GM21360 (cell line): ENCODE measurements around the gene MCRIP2.
"Not testable (repeated sequence)": the region's sequence is repeated elsewhere in the genome, so short reads cannot be mapped to it uniquely, and the experiment has no call there.

Experiments
- ATAC-seq: cut with Tn5 transposase; IDR thresholded peaks from one replicate; pipeline ENCODE4 v1.9.1; 2021; ENCODE audit warnings: mild to moderate bottlenecking, moderate library complexity; ENCODE audit not compliant: unreplicated experiment

MCRIP2 gene, protein sequence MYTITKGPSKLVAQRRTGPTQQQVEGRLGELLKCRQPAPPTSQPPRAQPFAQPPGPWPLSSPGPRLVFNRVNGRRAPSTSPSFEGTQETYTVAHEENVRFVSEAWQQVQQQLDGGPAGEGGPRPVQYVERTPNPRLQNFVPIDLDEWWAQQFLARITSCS

DNA sequence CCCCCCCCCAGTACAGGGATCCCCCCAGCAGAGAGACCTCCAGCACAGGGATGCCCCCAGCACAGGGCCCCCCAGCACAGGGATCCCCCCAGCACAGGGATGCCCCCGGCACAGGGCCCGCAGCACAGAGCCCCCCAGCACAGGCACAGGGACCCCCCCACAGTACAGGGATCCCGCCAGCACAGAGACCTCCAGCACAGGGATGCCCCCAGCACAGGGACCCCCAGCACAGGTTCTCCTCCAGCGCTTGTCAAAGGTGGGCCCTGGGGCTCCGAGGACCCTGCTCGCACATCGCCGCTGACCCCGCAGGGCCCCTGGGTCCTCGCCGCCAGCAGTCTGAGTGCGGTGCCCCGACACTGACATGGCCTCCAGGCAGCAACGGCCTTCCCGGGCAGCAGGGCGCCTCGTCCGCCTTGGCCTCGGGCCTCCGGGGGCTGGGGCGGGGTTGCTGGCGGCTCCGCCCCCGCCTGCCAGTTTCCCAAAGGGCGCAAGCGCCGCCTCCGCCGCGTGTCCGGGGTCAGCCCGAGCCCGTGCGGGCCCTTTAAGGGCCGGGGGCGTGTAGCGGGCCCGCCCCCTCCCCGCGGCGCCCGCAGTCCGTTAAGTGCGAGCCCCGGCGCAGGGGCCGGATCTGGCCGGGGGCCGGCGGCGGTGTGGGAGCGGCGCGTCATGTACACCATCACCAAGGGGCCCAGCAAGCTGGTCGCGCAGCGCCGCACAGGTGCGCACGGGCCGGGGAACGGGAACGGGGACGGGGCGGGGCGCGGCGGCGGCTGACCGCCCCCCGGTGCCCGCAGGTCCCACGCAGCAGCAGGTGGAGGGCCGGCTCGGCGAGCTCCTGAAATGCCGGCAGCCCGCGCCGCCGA is at the start of gene MCRIP2:
Gene MCRIP2 (plus strand): TSS at position 503 of the 863 bp plus-strand sequence. CDS start 164 bp downstream, at position 667.
- peak; percentile 35 for ATAC-seq

DNA sequence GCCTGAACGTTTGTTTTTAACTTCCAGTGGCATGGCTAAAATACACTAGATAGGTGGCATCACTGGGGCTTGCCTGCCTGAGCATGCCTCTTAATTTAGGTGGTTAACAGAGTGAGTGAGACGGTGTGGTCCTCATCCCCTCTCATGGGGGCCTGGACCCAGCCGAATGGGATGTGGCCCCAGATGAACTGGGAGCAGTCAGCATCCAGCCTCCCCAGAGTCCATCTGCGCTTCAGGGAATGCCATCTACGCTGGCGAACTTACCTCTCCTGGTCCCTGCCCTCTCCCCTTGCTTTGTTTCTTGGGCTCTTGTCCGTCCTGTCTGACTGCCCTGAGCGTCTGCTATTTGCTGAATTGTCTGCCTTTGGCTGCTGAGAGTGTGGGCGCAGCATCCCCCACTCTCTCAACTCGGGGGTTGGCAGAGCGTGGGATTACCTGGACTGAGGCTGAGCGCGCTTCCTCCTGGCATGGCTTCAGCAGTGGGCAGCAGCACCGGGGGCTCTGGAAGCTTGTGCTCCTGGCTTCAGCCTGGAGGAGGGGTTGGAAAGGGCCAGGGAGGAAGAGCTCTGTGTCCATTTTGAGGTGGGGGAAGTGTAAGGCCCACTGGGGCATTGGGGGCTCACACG is 49.6 kb upstream of the MCRIP2 start:
- ATAC-seq, result no peak

DNA sequence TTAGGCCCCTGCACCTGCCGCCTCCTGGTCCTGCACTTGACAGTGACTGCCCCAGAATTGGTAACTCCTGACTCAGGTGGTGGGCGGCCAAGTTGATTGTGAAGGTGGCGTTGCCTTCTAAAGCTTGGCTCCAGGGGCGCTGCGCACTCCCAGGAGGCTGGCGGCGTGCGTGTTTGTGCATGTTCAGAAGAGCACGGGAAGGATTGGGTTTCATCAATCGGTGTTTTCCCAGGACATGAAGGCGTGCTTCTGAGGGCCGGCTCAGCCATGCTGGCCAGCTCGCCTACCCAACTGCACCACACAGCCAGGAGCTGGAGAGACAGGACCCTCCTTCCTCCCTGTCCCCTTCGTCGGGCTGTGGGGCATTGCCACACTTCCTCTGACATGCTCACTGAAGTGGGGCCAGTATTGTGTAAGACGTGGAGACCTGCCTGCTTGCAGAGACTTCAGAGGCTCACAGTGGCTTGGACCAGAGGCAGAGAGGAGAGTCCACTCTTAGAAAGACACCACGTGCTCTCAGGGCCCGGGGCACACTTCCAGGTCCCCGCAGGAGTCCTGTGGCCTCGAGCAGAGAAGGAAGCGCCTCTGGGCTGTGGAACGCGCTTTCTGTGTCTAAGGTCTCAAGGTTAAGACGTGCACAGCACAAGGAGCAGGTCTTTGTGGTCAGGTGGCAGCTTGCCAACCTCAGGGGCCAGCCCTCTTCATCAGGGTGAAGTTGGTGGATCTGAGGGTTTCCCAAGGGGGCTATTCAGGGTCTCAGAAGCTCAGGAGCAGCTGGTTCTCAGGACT is 48.9 kb upstream of the MCRIP2 start:
- no peak for ATAC-seq

DNA sequence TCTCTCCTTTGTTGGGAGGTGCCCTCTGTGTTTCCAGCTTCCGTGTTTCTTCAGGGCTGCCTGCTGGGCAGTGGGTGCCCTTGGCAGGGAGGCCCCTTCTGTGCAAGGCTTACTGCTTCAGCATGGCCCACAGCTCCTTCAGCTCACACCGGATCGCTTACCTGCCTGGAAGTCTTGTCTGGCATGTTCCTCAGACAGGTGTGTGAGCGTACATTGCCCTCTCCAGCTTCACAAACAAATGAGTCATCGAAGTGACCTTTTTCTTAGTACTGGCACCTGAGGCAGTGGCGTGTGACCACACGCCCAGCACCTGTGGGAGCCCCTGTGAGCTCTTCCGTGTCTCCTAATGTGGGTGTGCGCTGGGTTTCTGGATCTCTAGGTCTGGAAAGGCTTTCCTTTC is 48.2 kb upstream of the MCRIP2 start:
- ATAC-seq, result no peak

DNA sequence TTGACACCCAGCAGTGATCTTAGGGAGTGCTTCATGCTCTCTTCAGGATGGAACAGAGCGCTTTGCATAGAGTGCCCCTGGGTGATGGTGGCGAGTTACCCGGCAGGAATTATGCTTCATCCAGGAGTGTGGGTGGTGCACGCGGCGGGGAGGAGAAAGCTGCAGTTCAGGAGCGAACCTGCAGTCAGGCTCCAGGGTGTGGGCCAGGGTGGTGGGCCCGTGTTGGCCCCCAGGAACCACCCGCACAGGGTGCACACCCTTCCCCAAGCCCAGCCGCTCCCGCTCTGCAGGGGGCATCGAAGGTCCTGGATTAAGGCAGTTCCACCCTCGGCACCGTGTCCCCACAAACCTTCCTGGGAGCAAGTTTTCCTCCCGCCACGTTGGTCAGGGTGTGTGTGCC is 47.8 kb upstream of the MCRIP2 start:
- ATAC-seq, result no peak

DNA sequence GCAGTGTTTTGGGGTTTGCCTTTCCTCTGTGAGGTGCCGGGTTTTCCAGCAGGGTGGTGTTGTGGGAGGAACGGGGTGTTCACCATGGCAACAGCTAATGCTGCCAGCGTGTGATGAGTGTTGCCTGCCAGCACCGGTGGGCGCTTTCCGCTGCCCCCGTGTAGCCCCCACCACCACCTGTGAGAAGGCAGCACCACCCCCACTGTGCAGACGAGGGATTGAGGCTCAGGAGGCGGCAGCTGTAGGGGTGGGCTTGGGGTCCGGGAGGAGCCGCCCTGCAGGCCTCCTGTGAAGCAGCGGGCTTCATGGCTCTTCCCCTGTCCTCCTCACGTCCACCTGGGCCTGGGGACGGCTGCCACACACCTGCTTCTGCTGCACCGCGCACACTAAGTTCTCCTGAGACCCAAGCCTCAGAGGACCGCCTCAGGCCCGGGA is 46.5 kb upstream of the MCRIP2 start:
- no peak for ATAC-seq

DNA sequence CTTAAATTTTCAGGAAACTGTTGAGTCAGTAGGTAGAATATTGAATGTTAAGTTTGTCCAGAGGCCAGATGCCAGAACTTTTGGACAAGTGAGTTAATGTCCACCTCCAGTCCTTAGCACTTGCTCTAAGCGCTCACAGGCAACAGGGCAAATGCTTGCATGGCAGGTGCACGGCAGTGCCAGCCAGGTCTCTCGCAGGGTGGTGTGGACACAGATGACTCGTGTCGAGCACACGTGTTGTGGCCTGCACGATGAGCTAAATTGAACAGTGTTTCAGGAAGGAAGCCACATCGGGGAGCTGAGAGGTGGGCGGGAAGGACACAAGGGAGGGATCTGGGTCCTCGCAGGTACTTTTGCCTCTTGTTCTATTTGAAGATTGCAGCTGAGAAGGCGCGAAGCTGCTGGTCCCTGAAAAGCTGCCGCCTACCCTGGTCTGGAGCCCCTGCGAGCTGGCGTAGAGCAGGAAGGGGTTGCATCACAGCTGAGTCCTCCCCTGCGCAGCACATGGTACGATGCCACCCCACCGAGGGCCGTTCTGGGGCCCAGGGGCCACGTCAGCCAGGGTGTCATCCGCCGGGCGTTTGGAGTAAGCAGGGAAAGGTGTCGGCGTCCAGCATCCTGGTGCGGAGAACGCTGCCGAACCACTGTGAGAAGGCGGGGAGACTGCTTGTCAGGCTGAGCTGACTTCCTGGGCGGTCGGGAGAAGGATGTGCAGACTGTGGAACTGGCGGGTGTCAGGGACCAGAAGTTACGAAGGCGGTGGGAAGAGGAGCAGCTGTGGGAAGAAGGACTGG is 45.5 kb upstream of the MCRIP2 start:
- no peak for ATAC-seq

DNA sequence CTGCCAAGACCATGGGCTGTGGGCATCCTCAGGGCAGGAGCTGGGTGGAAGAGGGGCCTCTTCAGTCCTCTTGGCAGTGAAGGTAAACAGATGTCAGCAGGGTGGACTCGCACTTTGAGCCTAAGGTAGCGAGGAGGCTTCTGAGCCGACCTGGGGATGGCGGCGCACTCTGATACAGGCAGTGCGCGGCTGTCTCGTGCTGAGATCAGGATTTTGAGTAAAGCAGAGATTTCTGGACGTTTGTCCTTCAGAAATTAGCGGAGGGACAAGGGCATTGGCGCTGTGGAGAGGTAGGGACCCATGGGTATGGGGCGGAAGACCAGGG is 44.9 kb upstream of the MCRIP2 start:
- ATAC-seq, result no peak

DNA sequence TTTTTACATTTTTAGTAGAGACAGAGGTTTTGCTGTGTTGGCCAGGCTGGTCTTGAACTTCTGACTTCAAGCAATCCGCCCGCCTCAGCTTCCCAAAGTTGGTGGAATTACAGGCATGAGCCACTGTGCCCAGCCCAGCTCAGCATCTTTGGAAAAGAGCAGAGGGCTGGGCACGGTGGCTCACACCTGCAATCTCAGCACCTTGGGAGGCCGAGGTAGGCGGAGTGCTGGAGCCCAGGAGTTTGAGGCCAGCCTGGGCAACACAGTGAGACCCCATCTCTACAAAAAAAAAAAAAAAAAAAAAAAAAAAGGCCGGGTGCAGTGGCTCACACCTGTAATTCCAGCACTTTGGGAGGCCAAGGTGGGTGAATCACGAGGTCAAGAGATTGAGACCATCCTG is 44.0 kb upstream of the MCRIP2 start:
- ATAC-seq, result not testable (repeated sequence)

DNA sequence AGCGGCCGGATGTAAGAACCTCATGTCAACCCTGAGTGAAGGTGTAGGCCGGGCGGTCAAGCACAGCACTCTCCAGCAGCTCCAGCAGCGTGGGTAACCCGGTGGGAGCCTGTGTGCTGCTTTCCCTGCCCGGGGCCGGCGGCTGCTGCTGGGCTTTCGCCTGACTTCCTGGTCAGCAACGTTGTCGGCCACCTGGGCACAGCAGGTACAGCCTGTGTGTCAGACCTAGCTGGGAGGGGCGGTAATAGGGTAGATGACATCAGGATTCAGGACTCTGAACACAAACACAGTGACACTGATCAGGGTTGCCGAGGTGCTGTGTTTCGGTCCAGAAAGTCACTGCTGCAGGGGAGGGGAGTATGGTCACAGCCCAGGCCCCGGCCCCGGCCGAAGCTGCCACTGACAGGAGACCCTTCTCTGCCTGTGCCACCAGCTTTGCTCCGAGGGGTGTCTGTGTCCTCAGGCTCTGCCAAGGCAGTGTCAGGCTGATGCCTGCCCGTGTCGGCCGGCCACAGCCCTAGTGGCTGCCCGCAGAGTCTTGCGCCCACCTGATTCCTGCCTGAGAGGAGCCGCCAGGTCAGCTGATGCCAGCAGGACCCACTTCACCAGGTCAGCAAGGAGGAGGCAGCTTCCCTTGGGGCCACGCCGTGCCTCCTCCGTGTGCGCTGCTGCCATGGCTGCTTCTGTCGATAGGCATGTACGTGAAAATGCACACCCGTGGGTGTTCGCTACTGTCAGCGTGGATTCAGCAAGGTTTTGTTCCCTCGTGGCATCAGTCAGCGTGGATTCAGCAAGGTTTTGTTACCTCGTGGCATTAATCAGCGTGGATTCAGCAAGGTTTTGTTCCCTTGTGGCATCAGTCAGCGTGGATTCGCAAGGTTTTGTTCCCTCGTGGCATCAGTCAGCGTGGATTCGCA is 42.5 kb upstream of the MCRIP2 start:
- no peak for ATAC-seq

DNA sequence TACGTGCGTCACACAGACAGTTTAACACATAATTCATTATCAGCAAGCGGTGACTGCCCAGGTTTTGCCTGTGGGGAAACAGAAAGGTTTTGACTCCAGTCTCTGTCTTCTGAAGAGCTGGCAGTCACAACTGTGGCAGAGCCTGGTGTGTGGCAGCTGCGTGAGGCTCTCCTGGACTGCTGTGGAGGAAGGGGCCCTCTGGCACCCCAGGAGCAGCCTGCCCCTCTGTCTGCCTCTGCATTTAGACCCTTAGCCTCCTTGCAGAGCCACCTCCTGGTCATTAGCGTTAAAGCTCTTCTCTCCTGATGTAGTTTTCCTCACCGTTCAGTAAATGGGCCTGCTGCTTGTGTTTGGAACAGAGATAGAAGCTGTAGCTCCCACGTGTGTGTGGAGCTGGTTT is 40.8 kb upstream of the MCRIP2 start:
- no peak for ATAC-seq

DNA sequence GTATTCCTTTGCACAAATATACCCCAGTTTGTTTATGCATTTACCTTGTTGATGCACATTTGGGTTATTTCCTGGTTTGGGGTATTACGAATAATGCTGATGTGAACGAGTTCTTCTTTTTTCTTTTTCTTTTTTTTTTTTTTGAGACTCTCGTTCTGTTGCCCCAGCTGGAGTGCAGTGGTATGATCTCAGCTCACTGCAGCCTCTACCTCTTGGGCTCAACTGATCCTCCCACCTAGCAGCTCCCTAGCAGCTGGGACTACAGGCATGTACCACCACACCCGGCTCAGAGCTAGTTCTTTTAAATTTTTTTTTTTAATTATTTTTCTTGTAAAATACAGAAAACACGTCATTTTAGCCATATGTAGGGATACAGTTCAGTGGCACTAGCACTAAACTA is 37.7 kb upstream of the MCRIP2 start:
- no peak for ATAC-seq

DNA sequence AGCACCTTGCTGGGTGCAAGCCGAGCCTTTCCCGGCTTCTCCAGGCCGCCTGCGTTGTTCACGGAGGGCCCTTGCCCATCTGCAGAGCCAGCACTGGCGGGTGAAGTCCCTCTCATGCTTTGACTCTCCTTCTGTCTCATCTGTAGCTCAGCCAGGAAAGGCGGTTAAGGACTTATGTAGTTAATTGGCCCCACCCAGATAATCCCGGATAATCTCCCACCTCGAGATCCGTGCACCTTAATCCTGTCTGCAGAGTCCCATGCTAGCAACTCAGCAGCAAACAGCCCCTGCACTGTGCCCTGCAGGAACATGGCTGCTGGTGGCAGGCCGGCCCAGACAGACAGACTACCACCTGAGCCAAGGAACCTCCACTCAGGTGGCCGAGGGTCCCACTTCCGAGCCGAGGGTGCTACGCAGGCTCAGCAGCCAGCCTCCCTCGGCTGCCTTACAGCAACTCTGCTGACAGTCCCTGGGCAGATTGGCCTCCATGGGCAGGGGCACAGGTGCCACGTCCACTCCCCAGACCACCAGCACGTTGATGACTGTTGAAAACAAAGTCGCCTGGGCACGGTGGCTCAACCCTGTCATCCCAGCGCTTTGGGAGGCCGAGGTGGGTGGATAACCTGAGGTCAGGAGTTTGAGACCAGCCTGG is 34.8 kb upstream of the MCRIP2 start:
- no peak for ATAC-seq

DNA sequence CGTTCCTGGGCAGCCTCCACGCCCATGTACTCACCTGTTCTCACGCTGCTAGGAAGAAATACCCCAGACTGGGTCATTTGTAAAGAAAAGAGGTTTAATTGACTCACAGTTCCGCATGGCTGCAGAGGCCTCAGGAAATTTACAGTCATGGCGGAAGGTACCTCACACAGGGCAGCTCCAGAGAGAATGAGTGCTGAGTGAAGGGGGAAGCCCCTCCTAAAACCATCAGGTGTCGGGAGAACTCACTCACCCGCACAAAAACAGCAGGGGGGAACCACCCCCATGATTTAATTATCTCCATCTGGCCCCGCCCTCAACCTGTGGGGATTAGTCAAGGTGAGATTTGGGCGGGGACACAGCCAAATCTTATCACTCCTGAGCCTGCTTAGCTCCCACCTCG is 33.6 kb upstream of the MCRIP2 start:
- ATAC-seq, result no peak

DNA sequence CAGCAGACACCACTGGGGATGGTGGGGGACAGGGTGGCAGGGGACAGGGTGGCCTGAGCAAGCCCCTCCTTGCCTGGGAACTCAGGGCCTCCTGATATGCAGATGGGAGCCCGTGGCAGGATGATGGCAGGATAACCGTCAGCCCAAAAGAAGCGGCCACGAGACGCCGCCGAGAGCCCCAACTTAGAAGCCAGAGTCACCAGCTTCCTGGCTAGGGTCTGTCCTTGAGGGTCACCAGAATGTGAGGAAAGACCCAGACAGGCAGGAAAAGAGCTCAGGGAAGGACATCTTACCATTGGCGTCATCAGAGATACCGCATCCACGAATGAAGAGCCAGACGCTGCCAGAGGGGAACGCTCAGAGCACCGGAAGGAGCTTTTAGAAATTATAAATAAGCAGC is 32.3 kb upstream of the MCRIP2 start:
- no peak for ATAC-seq

DNA sequence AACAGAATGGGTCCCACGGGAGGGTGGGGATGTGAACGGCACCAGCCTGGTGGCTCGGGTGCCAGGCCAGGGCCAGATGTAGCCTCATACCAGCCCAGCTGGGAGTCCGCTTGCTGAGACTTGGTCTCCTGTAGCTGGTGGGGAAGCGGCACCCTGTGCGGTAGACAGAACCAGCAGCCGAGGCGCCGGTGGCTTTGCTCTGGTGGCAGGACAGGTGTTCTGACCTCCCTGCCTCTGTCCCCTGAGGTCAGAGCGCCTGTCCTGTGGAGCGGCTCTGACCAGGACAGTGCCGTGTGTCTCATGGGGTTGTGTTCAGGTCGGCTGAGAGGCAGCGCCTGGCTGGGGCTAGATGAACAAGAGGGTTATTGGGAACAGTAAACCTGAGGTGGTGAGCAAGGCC is 31.6 kb upstream of the MCRIP2 start:
- no peak for ATAC-seq

DNA sequence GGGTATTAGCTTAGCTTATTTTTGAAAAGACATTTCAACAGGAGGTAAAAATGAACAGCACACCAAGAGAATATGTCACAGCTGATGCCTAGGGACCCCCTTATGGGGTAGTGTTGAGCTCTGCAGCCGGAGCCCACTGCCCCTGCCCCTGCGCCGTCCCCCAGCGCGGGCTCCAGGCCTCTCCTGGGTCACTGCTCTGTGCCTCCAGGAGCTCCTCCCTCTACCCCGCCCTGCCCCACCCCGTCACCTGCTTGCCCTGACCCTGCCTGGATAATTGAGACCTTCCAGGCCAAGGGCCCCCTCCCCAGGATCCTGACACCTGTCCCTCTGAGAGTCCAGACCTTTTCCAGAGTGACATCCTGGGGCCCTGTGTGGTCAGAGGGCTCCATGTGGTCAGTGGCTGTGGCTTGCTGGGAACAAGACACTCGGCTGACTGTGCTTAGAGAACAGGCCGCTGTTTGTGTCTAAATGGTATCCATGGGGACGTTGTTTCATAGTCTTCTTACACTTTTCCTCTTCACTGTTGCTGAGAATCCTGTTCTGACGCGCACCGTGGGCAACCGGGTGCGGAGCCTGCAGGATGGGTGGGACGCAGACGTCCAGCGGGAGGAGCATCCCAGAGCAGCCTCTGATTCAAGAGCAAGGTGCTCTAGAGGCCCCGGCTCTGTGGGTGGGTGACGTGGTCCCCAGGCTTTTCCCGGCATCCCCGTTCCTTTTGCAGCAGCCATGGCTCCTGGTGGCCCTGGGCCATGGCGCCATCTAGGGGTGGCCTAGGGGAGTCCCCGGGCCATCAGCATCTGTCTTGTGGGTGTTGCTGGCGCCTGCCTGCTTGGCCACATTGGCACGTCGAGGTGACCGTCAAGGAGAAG is 30.9 kb upstream of the MCRIP2 start:
- no peak for ATAC-seq

DNA sequence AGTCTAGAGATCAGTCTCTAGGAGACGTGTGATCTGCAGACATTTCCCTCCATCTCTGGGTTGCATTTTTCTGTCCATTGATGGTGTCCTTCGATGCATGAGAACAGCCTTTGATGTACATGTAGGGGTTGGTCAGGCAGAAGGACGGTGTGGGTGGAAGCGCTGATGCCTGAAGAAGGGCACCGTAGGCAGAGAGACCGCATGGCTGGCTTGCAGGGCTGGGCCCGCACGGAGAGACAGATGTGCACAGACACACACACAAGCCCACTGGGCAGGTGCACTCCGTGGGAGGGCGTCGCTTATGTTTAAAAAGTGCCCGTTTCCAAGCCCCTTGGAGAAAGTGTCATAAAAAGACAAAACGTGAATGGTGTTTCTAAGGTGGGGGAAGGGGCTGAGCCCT is 26.5 kb upstream of the MCRIP2 start:
- ATAC-seq, result no peak
